Left forelimb (tissue), 1 donor: ENCODE results near the gene GPER1.

Experiments used
- DNase-seq: peaks from one replicate; pipeline ENCODE4 v3.0.0-alpha.2; 2018; ENCODE audit warnings: low spot score

GPER1 gene

GRCh38 chr7:1090236-1090635, 2.3 kb downstream of the GPER1 start:
- no peak for DNase-seq

- DNase-seq: no peak
Measured at GRCh38 chr7:1090686-1091643, 3.1 kb downstream of the GPER1 start.

- no peak for DNase-seq
Measured at GRCh38 chr7:1091644-1092027, 3.7 kb downstream of the GPER1 start.

DNA sequence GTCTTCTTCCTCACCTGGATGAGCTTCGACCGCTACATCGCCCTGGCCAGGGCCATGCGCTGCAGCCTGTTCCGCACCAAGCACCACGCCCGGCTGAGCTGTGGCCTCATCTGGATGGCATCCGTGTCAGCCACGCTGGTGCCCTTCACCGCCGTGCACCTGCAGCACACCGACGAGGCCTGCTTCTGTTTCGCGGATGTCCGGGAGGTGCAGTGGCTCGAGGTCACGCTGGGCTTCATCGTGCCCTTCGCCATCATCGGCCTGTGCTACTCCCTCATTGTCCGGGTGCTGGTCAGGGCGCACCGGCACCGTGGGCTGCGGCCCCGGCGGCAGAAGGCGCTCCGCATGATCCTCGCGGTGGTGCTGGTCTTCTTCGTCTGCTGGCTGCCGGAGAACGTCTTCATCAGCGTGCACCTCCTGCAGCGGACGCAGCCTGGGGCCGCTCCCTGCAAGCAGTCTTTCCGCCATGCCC, 4.3 kb downstream of the GPER1 start:
- no peak for DNase-seq

DNA sequence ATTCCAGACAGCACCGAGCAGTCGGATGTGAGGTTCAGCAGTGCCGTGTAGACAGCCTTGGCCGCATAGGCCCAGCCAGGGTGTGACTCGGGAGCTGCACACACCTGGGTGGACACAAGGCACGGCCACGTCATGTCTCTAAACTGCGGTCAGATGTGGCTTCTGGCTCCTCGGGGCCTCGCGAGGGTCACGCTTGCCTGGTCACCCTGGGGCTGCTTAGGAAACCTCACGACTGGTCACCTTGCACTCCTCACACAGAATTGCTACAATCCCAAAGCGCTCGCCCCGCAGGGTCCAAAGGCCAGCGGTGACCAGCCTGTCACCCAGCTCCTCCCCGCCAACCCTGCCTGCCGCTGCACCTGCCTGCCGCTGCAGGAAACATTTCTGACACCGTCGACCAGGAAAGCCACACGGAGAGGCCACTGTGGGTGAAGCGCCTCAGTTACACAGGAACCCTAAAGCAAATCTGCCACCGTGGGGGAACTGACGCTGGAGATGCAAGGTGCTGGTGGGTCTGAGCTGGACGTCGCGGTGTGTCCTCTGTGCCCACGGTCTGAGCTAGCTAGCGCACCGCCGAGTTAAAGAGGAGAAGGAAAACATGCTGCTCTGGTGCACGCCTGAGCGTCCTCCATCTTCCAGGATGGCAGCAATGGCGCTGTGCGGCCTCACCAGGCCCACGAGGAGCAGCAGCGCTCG, 5.0 kb downstream of the GPER1 start:
- DNase-seq: no peak

DNA sequence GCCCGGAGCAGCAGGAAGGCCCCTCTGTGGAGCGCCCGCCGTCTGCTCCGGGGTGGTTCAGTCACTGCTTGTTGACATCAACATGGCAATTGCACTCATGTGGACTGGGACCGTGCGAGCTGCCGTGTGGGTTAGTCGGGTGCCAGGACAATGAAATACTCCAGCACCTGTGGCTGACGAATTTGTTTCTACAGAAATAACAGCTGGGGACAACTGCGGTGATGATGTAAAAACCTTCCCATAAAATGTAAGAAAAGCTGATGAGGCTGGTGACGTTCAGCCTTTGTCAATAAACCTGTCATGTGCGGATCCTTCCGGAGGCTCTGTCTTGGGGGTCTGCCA, 5.6 kb downstream of the GPER1 start:
- no peak for DNase-seq

GRCh38 chr7:1093916-1094508, 6.1 kb downstream of the GPER1 start:
- DNase-seq: no peak

DNA sequence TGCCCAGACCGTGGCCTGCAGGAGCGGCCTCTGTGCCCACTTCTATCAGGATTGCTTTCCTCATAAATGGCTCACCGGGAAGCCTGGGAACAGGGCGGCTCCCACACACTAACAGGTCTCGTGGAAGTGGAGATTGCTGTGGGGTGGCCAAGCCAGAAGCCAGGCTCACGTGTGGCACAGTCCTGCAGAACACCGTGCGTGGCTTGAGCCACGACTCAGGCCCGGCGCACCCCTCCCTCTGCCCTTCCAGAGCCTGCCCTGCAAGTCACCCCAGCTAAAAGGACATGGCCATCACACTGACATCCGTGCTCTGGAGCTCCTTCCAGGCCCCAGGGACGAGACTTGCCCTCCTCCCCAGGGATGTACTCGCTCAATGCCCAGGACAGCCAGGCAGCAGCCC, 7.0 kb downstream of the GPER1 start:
- DNase-seq: no peak

- DNase-seq: no peak
Measured at GRCh38 chr7:1095621-1096155, 7.8 kb downstream of the GPER1 start.

DNA sequence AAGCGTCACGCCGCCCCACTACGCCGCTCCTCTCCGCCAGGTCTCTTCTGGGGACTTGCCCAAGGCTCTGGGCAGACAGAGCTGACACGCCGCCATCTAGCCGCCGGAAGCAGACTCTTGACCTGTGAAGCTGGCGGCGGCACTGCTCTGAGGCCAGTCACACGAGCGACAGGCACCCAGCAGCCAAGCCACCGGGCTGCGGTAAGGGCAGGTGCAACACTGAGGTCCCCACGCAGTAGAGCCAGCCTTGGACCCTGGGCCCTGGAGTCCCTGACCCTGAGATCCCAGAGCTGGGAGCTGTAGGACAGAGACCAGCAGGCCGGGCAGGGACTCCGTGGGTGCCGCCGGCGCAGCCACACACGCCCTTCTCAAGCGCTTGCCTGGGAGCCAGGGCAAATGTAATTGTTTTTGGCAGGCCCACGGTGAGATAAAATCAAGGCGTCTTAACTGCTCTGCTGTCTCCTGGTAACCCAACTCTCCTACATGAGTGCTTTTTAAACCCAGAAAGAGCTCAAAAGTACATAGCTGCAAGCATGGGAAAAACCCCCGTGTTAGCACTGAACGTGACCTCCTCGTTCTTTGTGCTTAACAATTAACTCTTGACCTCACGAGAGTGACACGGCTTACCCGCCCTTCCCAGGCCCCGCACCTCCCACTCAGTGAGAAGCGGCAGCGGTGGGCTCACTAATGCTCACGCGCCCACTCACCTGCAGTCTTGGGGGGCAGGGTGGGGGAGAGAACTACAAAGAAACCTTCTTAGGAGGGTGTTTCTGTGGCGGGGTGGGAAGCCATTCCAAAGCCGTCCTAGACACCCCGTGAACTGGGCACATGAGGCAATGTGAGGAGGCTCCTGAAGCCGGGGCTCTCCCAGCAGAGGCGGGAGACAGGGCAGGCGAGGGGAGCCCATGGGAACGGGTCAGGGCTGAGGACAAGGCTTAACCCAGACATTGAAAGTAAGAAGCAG, 8.5 kb downstream of the GPER1 start:
- no peak for DNase-seq

DNA sequence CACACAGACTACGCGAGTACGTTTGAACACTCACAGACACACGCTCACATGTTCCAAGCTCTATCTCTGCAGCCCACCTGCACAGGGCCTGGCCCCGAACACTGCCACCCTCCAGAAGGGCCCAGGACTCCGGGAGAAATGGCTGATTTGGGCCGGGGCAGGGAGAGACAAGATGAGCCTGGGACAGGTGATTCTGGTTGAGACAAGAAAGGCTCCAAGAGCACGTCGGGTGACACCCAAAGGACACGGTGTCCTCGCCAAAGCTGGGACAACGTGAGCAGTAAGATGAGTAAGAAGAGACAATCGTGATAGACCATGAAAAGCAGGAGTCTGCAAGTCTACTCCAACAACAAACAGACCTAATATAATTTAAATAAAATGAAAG, 9.2 kb downstream of the GPER1 start:
- no peak for DNase-seq

- no peak for DNase-seq
Measured at GRCh38 chr7:1098243-1099153, 10.6 kb downstream of the GPER1 start.

GRCh38 chr7:1099154-1099542, 11.2 kb downstream of the GPER1 start:
- DNase-seq: no peak

- no peak for DNase-seq
Measured at GRCh38 chr7:1099637-1100036, 11.7 kb downstream of the GPER1 start.

DNA sequence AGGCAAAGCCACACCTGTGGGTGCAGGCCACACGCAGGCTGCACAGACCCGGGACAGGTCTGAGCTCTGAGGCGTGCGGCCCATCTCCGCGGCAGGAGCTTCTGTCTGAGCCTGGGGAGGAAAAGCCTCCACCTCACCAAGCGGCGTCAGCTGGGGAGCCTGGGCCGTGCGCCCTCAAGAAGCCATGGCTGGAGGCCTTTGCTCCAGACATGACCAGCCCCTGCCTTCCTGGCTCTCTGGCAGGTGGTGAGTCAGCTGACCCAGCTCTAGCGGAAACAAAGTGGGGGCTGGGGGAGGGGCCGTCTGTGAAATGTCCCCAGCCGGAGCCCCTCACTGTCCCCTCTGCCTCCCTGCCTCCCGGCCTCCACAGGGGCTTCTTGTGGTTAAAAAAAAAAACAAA, 12.5 kb downstream of the GPER1 start:
- no peak for DNase-seq

GRCh38 chr7:1100834-1101562, 13.1 kb downstream of the GPER1 start:
- no peak for DNase-seq

GRCh38 chr7:1101563-1102431, 13.9 kb downstream of the GPER1 start:
- DNase-seq: no peak

DNA sequence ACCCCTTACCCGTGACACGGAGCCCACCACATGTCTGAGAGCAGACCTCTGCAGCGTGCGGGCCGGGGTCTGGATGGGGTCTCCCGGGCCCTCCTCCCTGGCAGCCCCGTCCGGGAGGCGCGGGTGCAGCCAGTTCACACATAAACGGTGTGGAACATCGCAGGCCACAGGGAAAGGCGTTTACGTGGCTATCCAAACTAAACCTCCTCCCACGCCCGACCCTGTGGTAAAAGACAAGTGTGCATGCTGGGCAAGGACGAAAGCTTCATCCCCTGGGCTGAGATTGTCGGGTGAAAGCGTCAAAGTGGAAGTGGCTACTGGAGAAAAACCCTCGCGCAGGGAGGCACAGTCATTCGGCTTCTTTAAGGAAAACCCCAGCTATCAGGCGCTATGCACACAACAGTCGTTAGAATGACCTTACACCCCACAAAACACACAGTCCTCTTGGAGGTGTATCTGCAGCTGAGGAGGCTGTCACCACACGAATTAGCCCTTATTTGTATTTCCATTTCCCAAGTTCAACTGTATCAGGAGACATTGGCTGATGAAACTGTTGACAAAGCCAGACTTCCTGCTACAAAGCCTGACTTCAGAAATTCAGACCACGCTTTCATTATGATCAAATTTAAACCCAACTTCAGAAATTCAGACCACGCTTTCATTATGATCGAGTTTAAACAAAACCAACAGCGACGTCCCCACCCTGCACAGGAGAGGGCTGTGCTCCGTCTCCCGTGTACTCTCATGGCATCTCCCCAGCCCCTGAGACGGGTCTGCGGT, 15.3 kb downstream of the GPER1 start:
- DNase-seq: no peak
